Naive B cell (primary cell): ENCODE data around the gene ANKRD6. TPM values are rescaled to one million over a fixed set of nuclear protein-coding genes. Genes with fewer than 3 reads are reported as not detected.
A peak's percentile ranks its signal among the peaks of the same experiment; 100 is the strongest.

Source experiments
- ATAC-seq, 2 donors: fragments of 150-1000 bp; cut with Tn5 transposase; 2 replicates each; pipeline ENCODE4 v1.10.0; 2021; ENCODE audit warnings: low read depth in 2 of 2, mild to moderate bottlenecking in 2 of 2, moderate library complexity in 2 of 2
- DNase-seq: peaks from one replicate; pipeline ENCODE4 v3.0.0; 2022
- H3K27ac Mint-ChIP-seq, 6 donors: one replicate each; pipeline ENCODE4 v1.8.0; 2020 to 2022; ENCODE audit warnings: mild to moderate bottlenecking in 6 of 6, mixed read lengths in 6 of 6, moderate library complexity in 5 of 6, inconsistent platforms in 2 of 6
- H3K27me3 Mint-ChIP-seq, 3 donors: one replicate each; pipeline ENCODE4 v1.8.0; 2021 to 2022; ENCODE audit warnings: mixed read lengths in 3 of 3, mild to moderate bottlenecking in 1 of 3
- H3K36me3 Mint-ChIP-seq, 2 donors: one replicate each; pipeline ENCODE4 v1.8.0; 2020 to 2022; ENCODE audit warnings: mixed read lengths in 2 of 2, inconsistent platforms in 1 of 2, mild to moderate bottlenecking in 1 of 2
- H3K4me1 Mint-ChIP-seq, 3 donors: one replicate each; pipeline ENCODE4 v1.8.0; 2020 to 2022; ENCODE audit warnings: mixed read lengths in 3 of 3, inconsistent platforms in 1 of 3, mild to moderate bottlenecking in 1 of 3, moderate library complexity in 1 of 3
- H3K4me3 Mint-ChIP-seq, 8 donors: one replicate each; pipeline ENCODE4 v1.8.0; 2020 to 2022; ENCODE audit warnings: mild to moderate bottlenecking in 8 of 8, mixed read lengths in 8 of 8, moderate library complexity in 8 of 8, inconsistent platforms in 2 of 8
- H3K9me3 Mint-ChIP-seq, 7 donors: one replicate each; pipeline ENCODE4 v1.8.0; 2020 to 2022; ENCODE audit warnings: mixed read lengths in 7 of 7, mild to moderate bottlenecking in 5 of 7, inconsistent platforms in 2 of 7, moderate library complexity in 1 of 7
- polyA plus RNA-seq, 6 donors: library from polyadenylated mRNA; unstranded; fragments of 300-500 nt; fragmentation: Illumina TruSeq; gene quantifications; one replicate each; pipeline ENCODE4 v1.2.3, GENCODE V29; 2021; ENCODE audit warnings: low read depth in 6 of 6

ANKRD6 gene
- polyA plus RNA-seq, 6 donors from 2014 or later = 0.63 to 1.2 (median 1.1) TPM; not detected in 1

GRCh38 chr6:89459501-89459900 is 26.5 kb downstream of the ANKRD6 start:
- H3K4me3 Mint-ChIP-seq = no peak overlapping the region
- DNase-seq (no peak), ATAC-seq (no peak)
- peaks cover 0 to 3% (median 0%) of the 10 kb centered on the region in 3 donors for H3K4me1 Mint-ChIP-seq
- H3K27me3 Mint-ChIP-seq = no peaks in the 10 kb centered on the region
- H3K36me3 Mint-ChIP-seq = peaks cover 4 to 11% of the 10 kb centered on the region in 2 donors
- H3K9me3 Mint-ChIP-seq = peaks cover 0 to 9% (median 0%) of the 10 kb centered on the region in 7 donors
- no peak overlapping the region for H3K27ac Mint-ChIP-seq

GRCh38 chr6:89460713-89461112 is 27.8 kb downstream of the ANKRD6 start:
- DNase-seq (no peak), ATAC-seq (no peak)
- peak overlapping the region in 1 of 8 donors; percentile 12 for H3K4me3 Mint-ChIP-seq
- H3K36me3 Mint-ChIP-seq = peaks cover 4 to 7% of the 10 kb centered on the region in 2 donors
- peak overlapping the region in 1 of 6 donors; percentile 33 for H3K27ac Mint-ChIP-seq
- H3K27me3 Mint-ChIP-seq = no peaks in the 10 kb centered on the region
- H3K4me1 Mint-ChIP-seq = peaks cover 0 to 2% (median 0%) of the 10 kb centered on the region in 3 donors
- H3K9me3 Mint-ChIP-seq = peaks cover 0 to 9% (median 0%) of the 10 kb centered on the region in 7 donors

- H3K4me3 Mint-ChIP-seq = no peak overlapping the region
- no peak overlapping the region for H3K27ac Mint-ChIP-seq
- peaks cover 0 to 2% (median 0%) of the 10 kb centered on the region in 7 donors for H3K9me3 Mint-ChIP-seq
- no peaks in the 10 kb centered on the region for H3K27me3 Mint-ChIP-seq
- H3K4me1 Mint-ChIP-seq = no peaks in the 10 kb centered on the region
- ATAC-seq (no peak), DNase-seq (no peak)
- H3K36me3 Mint-ChIP-seq = no peaks in the 10 kb centered on the region
Observed at GRCh38 chr6:89462503-89462902, 29.6 kb downstream of the ANKRD6 start.

GRCh38 chr6:89464295-89464694 is 31.3 kb downstream of the ANKRD6 start:
- Mint-ChIP-seq H3K4me3 (no peak overlapping the region), H3K36me3 (no peaks in the 10 kb centered on the region), H3K4me1 (no peaks in the 10 kb centered on the region), H3K9me3 (no peaks in the 10 kb centered on the region), H3K27ac (no peak overlapping the region), H3K27me3 (no peaks in the 10 kb centered on the region)
- ATAC-seq (no peak), DNase-seq (no peak)

- peaks cover 0 to 5% of the 10 kb centered on the region in 2 donors for H3K36me3 Mint-ChIP-seq
- no peaks in the 10 kb centered on the region for H3K4me1 Mint-ChIP-seq
- no peak overlapping the region for H3K4me3 Mint-ChIP-seq
- DNase-seq = no peak
- H3K27me3 Mint-ChIP-seq = peaks cover 0 to 16% (median 5%) of the 10 kb centered on the region in 3 donors
- no peak overlapping the region for H3K27ac Mint-ChIP-seq
- H3K9me3 Mint-ChIP-seq = no peaks in the 10 kb centered on the region
- ATAC-seq = no peak
Observed at GRCh38 chr6:89467437-89467836, 34.5 kb downstream of the ANKRD6 start.

GRCh38 chr6:89468998-89469397 is 36.0 kb downstream of the ANKRD6 start:
- DNase-seq (no peak), ATAC-seq (no peak)
- Mint-ChIP-seq H3K27ac (no peak overlapping the region), H3K27me3 (peaks cover 0 to 16% (median 5%) of the 10 kb centered on the region in 3 donors), H3K4me1 (no peaks in the 10 kb centered on the region), H3K36me3 (peaks cover 0 to 5% of the 10 kb centered on the region in 2 donors), H3K9me3 (no peaks in the 10 kb centered on the region), H3K4me3 (no peak overlapping the region)

- Mint-ChIP-seq H3K4me1 (peaks cover 4 to 9% (median 5%) of the 10 kb centered on the region in 3 donors), H3K36me3 (peaks cover 0 to 5% of the 10 kb centered on the region in 2 donors), H3K27ac (no peak overlapping the region), H3K9me3 (peaks cover 0 to 1% (median 0%) of the 10 kb centered on the region in 7 donors), H3K4me3 (no peak overlapping the region), H3K27me3 (peaks cover 0 to 16% (median 5%) of the 10 kb centered on the region in 3 donors)
- DNase-seq (no peak), ATAC-seq (no peak)
Observed at GRCh38 chr6:89471287-89471867, 38.4 kb downstream of the ANKRD6 start.

- Mint-ChIP-seq H3K27ac (no peak overlapping the region), H3K9me3 (peaks cover 0 to 1% (median 0%) of the 10 kb centered on the region in 7 donors), H3K27me3 (peaks cover 0 to 9% (median 0%) of the 10 kb centered on the region in 3 donors), H3K4me1 (peaks cover 4 to 9% (median 5%) of the 10 kb centered on the region in 3 donors), H3K36me3 (peaks cover 0 to 5% of the 10 kb centered on the region in 2 donors), H3K4me3 (no peak overlapping the region)
- no peak for ATAC-seq
- DNase-seq = no peak
Observed at GRCh38 chr6:89475101-89475500, 42.1 kb downstream of the ANKRD6 start.

GRCh38 chr6:89475634-89476033 is 42.7 kb downstream of the ANKRD6 start:
- H3K9me3 Mint-ChIP-seq = peaks cover 0 to 1% (median 0%) of the 10 kb centered on the region in 7 donors
- DNase-seq (no peak), ATAC-seq (peak in 1 of 2 donors; percentile 21)
- peaks cover 0 to 8% (median 0%) of the 10 kb centered on the region in 3 donors for H3K27me3 Mint-ChIP-seq
- no peak overlapping the region for H3K4me3 Mint-ChIP-seq
- H3K27ac Mint-ChIP-seq = no peak overlapping the region
- H3K36me3 Mint-ChIP-seq = peaks cover 0 to 5% of the 10 kb centered on the region in 2 donors
- H3K4me1 Mint-ChIP-seq = peaks cover 4 to 9% (median 5%) of the 10 kb centered on the region in 3 donors

GRCh38 chr6:89479897-89480296 is 46.9 kb downstream of the ANKRD6 start:
- Mint-ChIP-seq H3K36me3 (no peaks in the 10 kb centered on the region), H3K27me3 (no peaks in the 10 kb centered on the region), H3K27ac (no peak overlapping the region), H3K4me3 (no peak overlapping the region), H3K9me3 (no peaks in the 10 kb centered on the region), H3K4me1 (peaks cover 4 to 6% (median 5%) of the 10 kb centered on the region in 3 donors)
- no peak for DNase-seq
- no peak for ATAC-seq

GRCh38 chr6:89481695-89482094 is 48.7 kb downstream of the ANKRD6 start:
- Mint-ChIP-seq H3K4me3 (no peak overlapping the region), H3K27me3 (no peaks in the 10 kb centered on the region), H3K9me3 (no peaks in the 10 kb centered on the region), H3K36me3 (no peaks in the 10 kb centered on the region), H3K4me1 (no peaks in the 10 kb centered on the region), H3K27ac (no peak overlapping the region)
- ATAC-seq = no peak
- DNase-seq = no peak

- Mint-ChIP-seq H3K4me3 (no peak overlapping the region), H3K27ac (no peak overlapping the region), H3K36me3 (no peaks in the 10 kb centered on the region)
Observed at GRCh38 chr6:89482126-89482525, 49.2 kb downstream of the ANKRD6 start.

GRCh38 chr6:89483111-89483720 is 50.3 kb downstream of the ANKRD6 start:
- Mint-ChIP-seq H3K27ac (no peak overlapping the region), H3K27me3 (no peaks in the 10 kb centered on the region), H3K9me3 (no peaks in the 10 kb centered on the region), H3K4me1 (no peaks in the 10 kb centered on the region), H3K4me3 (no peak overlapping the region), H3K36me3 (no peaks in the 10 kb centered on the region)
- ATAC-seq = no peak
- DNase-seq = no peak

More at GRCh38 chr6:89482126-89482525, 49.2 kb downstream of the ANKRD6 start:
- ATAC-seq (no peak), DNase-seq (no peak)
- Mint-ChIP-seq H3K9me3 (no peaks in the 10 kb centered on the region), H3K27me3 (no peaks in the 10 kb centered on the region), H3K4me1 (no peaks in the 10 kb centered on the region)

GRCh38 chr6:89485320-89485719 is 52.4 kb downstream of the ANKRD6 start:
- peaks cover 0 to 5% (median 0%) of the 10 kb centered on the region in 3 donors for H3K27me3 Mint-ChIP-seq
- no peaks in the 10 kb centered on the region for H3K4me1 Mint-ChIP-seq
- no peak overlapping the region for H3K4me3 Mint-ChIP-seq
- ATAC-seq = no peak
- no peaks in the 10 kb centered on the region for H3K36me3 Mint-ChIP-seq
- peak overlapping the region in 1 of 6 donors; percentile 6 for H3K27ac Mint-ChIP-seq
- no peaks in the 10 kb centered on the region for H3K9me3 Mint-ChIP-seq
- DNase-seq = no peak
